GM06990 (cell line): ENCODE results near the gene EML1.

Source experiments
- DNase-seq: peaks from one replicate; pipeline ENCODE4 v3.0.0-alpha.2; 2011; ENCODE audit not compliant: insufficient read length; ENCODE audit errors: extremely low read depth
- H3K27me3 ChIP-seq: replicated peaks from 2 replicates; pipeline ENCODE4 v1.6.0; 2011; ENCODE audit warnings: low read length; ENCODE audit not compliant: control insufficient read depth, insufficient read depth
- H3K36me3 ChIP-seq: 2 replicates; pipeline ENCODE4 v1.5.1; 2011; ENCODE audit warnings: low read length; ENCODE audit not compliant: control insufficient read depth, insufficient read depth
- H3K4me3 ChIP-seq: replicated peaks from 2 replicates; pipeline ENCODE4 v1.5.1; 2011; ENCODE audit warnings: low read depth, mild to moderate bottlenecking, control low read depth, low read length
- TF ChIP-seq, protein P1 (sequence below): IDR thresholded peaks from 2 replicates; pipeline ENCODE4 v1.5.1; 2011; ENCODE audit warnings: low read length, control low read depth, mild to moderate bottlenecking, inconsistent platforms; ENCODE audit not compliant: insufficient read depth, poor library complexity, severe bottlenecking

EML1 gene

DNA sequence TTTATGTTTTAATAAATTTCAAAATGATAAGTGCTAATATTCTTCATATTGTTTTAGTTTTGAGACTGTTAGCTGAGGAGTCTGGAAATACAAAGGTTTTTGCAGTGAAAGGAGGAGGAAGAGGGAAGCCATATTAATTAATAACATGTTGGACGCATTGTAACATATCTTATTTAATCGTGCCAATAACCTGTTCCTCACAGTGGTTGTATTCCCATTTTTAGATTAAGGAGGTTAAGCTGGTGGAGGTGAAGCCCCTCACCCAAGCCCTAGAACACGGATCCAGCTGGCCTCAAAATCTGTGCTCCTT lies 92.4 kb downstream of the EML1 start:
- DNase-seq, result no peak
- Histone ChIP-seq H3K27me3 (peaks cover 2% of the 10 kb centered on the region; the same call in 1 of the 2 replicates), H3K36me3 (no peaks in the 10 kb centered on the region), H3K4me3 (no peak overlapping the region)
- TF ChIP-seq, protein P1, sequence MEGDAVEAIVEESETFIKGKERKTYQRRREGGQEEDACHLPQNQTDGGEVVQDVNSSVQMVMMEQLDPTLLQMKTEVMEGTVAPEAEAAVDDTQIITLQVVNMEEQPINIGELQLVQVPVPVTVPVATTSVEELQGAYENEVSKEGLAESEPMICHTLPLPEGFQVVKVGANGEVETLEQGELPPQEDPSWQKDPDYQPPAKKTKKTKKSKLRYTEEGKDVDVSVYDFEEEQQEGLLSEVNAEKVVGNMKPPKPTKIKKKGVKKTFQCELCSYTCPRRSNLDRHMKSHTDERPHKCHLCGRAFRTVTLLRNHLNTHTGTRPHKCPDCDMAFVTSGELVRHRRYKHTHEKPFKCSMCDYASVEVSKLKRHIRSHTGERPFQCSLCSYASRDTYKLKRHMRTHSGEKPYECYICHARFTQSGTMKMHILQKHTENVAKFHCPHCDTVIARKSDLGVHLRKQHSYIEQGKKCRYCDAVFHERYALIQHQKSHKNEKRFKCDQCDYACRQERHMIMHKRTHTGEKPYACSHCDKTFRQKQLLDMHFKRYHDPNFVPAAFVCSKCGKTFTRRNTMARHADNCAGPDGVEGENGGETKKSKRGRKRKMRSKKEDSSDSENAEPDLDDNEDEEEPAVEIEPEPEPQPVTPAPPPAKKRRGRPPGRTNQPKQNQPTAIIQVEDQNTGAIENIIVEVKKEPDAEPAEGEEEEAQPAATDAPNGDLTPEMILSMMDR, result no peak

DNA sequence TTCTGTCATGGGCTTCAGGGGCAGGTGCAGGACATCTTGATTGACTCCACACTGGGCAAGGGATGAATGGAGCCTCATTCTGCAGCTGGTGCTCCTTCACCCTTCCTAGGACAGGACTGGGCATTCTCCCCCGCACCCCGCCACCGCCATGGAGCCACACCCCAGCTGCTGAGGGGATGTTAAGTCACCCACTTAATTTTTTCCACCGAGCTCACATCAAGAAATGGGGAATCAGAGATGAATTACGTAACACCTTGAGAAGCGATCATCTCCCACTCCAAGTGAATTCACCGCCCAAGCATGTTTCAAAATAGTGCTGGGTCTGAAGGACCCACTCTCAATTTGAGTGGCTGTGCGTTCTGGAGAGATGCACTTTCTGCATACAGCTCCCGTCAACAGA lies 94.2 kb downstream of the EML1 start:
- TF ChIP-seq, protein P1, result no peak
- H3K4me3 ChIP-seq, result no peak overlapping the region
- H3K36me3 ChIP-seq, result no peaks in the 10 kb centered on the region
- DNase-seq, result no peak
- peaks cover 2% of the 10 kb centered on the region; the same call in 1 of the 2 replicates for H3K27me3 ChIP-seq

DNA sequence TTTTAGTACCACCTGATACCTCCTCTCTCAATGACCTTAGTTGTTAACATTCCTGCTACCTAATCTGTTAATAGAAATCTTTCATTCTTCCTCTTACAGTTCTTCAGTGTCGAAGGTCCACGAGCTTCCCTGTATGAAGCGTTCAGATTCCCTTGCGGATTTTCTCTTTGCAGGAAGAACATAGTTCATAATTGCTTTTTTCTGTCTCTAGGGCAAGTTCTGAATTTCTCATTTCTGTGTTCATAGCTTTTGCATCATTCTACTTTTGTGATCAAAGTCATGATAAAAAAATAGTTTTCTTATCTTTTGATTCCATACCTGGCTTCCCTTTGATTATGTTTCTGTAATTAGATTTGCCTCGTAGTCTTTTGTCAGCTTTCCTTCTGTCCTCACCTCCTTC lies 94.9 kb downstream of the EML1 start:
- no peak overlapping the region for H3K4me3 ChIP-seq
- H3K36me3 ChIP-seq, result no peaks in the 10 kb centered on the region
- no peak for DNase-seq
- TF ChIP-seq, protein P1, result no peak
- H3K27me3 ChIP-seq, result peaks cover 2% of the 10 kb centered on the region; the same call in 1 of the 2 replicates

DNA sequence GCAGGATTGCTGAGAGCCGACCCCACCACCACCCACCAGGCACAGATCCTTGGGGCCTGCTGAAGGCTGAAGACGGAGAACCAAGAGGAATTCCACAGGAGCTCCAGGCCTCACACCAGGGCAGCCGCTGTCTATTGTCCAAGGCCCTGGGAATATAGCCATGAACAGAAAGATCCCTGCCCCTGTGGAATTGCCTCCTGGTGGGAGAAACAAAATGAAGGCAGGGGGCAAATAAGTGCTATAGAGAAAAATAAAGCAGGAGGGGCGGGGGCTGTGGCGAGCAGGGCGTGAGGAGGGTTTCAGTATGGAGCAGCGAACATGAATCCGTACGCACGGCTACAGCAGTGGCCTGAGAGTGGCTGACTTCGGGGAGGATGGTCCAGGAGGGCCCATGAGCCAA lies 96.1 kb downstream of the EML1 start:
- TF ChIP-seq, protein P1, result no peak
- Histone ChIP-seq H3K4me3 (no peak overlapping the region), H3K27me3 (peaks cover 2% of the 10 kb centered on the region; the same call in 1 of the 2 replicates), H3K36me3 (no peaks in the 10 kb centered on the region)
- no peak for DNase-seq

DNA sequence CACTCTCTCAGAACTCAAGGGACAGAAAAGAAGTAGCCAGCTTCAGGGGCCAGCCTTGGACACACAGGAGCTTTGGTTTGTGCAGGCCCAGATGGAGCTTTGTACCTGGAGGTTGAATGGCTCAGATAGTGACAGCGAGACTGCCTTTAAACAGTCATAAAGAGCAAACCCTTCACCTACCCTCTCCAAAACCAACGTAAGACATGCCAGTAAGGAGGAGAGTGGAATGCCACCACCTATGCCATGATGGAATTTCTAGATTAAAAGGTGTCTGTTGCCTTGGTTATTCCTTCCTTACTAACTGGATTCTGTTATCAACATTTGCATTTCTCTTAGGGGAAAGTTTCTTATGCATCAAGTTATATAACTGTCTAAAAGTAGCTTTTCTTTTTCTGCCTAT lies 98.1 kb downstream of the EML1 start:
- no peak for DNase-seq
- Histone ChIP-seq H3K4me3 (no peak overlapping the region), H3K27me3 (peaks cover 2% of the 10 kb centered on the region; the same call in 1 of the 2 replicates), H3K36me3 (no peaks in the 10 kb centered on the region)
- TF ChIP-seq, protein P1, result no peak

DNA sequence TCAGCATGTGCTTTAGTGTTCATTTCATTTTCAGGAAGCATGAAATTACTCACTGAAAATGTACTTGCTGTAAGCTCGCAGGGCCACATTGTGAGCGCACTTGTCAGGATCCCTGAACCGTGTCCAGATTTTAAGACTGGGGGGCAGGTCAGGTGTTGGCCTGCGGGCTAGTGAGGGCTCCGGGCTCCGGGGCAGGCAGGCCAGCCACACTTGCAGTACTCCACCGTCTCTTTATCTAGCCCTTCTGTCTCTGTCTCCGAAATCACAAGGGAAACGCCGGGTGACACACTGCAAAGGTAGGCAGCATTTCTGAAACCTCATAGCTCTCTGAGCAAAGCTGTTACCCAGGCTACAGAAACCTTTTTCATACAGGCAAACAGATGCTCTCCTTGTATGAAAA lies 98.7 kb downstream of the EML1 start:
- TF ChIP-seq, protein P1, result no peak

More for the DNA sequence above, 98.7 kb downstream of the EML1 start:
- no peak overlapping the region for H3K4me3 ChIP-seq
- peak; percentile 51 for DNase-seq
- no peaks in the 10 kb centered on the region for H3K36me3 ChIP-seq
- peaks cover 2% of the 10 kb centered on the region; the same call in 1 of the 2 replicates for H3K27me3 ChIP-seq
